ENCODE results near the gene ROPN1.
"Not testable (repeated sequence)": the region's sequence is repeated elsewhere in the genome, so short reads cannot be mapped to it uniquely, and the experiment has no call there.

- TF ChIP-seq CTCF (IDR thresholded peaks at IDR 0.05; ENCODE audit: borderline replicate concordance, extremely low read depth, low read length, poor library complexity, severe bottlenecking); EZH2 (IDR thresholded peaks at IDR 0.05; ENCODE audit: borderline replicate concordance, low read depth, low read length, severe bottlenecking): not testable (repeated sequence)
Measured at GRCh38 chr3:124002405-124003079, 10.6 kb upstream of the ROPN1 start.
